ENCODE data around the gene MAML3.

DNA sequence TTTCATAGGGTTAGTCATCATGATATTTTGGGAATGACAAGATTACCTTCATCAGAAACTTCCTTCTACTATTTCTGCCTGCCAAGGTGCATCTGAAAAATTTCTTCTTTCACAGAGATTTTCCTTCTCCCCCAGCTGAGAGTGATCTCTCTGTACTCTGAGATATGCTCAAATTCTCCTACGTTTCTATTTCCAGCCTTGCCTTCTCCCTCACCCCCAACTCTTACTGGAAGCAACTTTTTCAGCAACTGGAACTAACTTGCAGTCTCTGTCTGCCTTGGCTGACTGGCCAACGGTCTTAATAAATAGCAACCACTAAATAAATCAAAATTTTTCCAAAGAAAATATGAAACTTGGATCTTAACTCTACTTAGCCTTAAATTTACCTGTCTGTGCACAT lies 122.3 kb downstream of the MAML3 start:
- no peak for TF ChIP-seq JUNB (IDR thresholded peaks at IDR 0.05; ENCODE audit: unreplicated experiment)
- TF ChIP-seq POLR2AphosphoS5 (IDR thresholded peaks at IDR 0.05; ENCODE audit: low read depth): no peak
- TF ChIP-seq, protein P1, sequence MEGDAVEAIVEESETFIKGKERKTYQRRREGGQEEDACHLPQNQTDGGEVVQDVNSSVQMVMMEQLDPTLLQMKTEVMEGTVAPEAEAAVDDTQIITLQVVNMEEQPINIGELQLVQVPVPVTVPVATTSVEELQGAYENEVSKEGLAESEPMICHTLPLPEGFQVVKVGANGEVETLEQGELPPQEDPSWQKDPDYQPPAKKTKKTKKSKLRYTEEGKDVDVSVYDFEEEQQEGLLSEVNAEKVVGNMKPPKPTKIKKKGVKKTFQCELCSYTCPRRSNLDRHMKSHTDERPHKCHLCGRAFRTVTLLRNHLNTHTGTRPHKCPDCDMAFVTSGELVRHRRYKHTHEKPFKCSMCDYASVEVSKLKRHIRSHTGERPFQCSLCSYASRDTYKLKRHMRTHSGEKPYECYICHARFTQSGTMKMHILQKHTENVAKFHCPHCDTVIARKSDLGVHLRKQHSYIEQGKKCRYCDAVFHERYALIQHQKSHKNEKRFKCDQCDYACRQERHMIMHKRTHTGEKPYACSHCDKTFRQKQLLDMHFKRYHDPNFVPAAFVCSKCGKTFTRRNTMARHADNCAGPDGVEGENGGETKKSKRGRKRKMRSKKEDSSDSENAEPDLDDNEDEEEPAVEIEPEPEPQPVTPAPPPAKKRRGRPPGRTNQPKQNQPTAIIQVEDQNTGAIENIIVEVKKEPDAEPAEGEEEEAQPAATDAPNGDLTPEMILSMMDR (conservative IDR thresholded peaks at IDR 0.05; ENCODE audit: low read depth in 2 of 2): no peak
- no peak for TF ChIP-seq EZH2phosphoT487 (IDR thresholded peaks at IDR 0.05; ENCODE audit: unreplicated experiment)
- TF ChIP-seq, protein P2, sequence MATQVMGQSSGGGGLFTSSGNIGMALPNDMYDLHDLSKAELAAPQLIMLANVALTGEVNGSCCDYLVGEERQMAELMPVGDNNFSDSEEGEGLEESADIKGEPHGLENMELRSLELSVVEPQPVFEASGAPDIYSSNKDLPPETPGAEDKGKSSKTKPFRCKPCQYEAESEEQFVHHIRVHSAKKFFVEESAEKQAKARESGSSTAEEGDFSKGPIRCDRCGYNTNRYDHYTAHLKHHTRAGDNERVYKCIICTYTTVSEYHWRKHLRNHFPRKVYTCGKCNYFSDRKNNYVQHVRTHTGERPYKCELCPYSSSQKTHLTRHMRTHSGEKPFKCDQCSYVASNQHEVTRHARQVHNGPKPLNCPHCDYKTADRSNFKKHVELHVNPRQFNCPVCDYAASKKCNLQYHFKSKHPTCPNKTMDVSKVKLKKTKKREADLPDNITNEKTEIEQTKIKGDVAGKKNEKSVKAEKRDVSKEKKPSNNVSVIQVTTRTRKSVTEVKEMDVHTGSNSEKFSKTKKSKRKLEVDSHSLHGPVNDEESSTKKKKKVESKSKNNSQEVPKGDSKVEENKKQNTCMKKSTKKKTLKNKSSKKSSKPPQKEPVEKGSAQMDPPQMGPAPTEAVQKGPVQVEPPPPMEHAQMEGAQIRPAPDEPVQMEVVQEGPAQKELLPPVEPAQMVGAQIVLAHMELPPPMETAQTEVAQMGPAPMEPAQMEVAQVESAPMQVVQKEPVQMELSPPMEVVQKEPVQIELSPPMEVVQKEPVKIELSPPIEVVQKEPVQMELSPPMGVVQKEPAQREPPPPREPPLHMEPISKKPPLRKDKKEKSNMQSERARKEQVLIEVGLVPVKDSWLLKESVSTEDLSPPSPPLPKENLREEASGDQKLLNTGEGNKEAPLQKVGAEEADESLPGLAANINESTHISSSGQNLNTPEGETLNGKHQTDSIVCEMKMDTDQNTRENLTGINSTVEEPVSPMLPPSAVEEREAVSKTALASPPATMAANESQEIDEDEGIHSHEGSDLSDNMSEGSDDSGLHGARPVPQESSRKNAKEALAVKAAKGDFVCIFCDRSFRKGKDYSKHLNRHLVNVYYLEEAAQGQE (IDR thresholded peaks at IDR 0.05; ENCODE audit: unreplicated experiment): no peak
- TF ChIP-seq EZH2 (IDR thresholded peaks at IDR 0.05; ENCODE audit: low read depth, unreplicated experiment): no peak
- TF ChIP-seq CREB1 (CRISPR knock-in tag; IDR thresholded peaks at IDR 0.05; ENCODE audit: low read depth): no peak
- no peak for TF ChIP-seq NANOG (IDR thresholded peaks at IDR 0.05; ENCODE audit: borderline replicate concordance)
- TF ChIP-seq, protein P3, sequence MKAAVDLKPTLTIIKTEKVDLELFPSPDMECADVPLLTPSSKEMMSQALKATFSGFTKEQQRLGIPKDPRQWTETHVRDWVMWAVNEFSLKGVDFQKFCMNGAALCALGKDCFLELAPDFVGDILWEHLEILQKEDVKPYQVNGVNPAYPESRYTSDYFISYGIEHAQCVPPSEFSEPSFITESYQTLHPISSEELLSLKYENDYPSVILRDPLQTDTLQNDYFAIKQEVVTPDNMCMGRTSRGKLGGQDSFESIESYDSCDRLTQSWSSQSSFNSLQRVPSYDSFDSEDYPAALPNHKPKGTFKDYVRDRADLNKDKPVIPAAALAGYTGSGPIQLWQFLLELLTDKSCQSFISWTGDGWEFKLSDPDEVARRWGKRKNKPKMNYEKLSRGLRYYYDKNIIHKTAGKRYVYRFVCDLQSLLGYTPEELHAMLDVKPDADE (IDR thresholded peaks at IDR 0.05): no peak
- no peak for TF ChIP-seq ZNF114 (CRISPR knock-in tag; IDR thresholded peaks at IDR 0.05)
- TF ChIP-seq ZNF331 (CRISPR knock-in tag; IDR thresholded peaks at IDR 0.05; ENCODE audit: low read depth): no peak
